GM12892 (cell line): ENCODE measurements around the gene NFIC. TPM values are rescaled to one million over a fixed set of nuclear protein-coding genes. Genes with fewer than 3 reads are reported as not detected.

ENCODE experiments used
- DNase-seq: peaks from one replicate; pipeline ENCODE4 v3.0.0; 2011; ENCODE audit not compliant: insufficient read length
- FAIRE-seq: peaks from 2 replicates; lab custom pipeline; 2011; peaks lifted over from hg19 to GRCh38; lab: Jason Lieb, UNC
- POLR2A ChIP-seq: IDR thresholded peaks from 2 replicates; pipeline ENCODE4 v1.6.1; 2011; ENCODE audit warnings: low read depth, low read length, control low read depth
- POLR2AphosphoS5 ChIP-seq: IDR thresholded peaks from 2 replicates; pipeline ENCODE4 v1.6.1; 2011; ENCODE audit warnings: low read depth, low read length, control low read depth
- TAF1 ChIP-seq: IDR thresholded peaks from 2 replicates; pipeline ENCODE4 v1.6.1; 2011; ENCODE audit warnings: low read depth, mild to moderate bottlenecking, control low read depth, low read length, borderline replicate concordance
- polyA plus RNA-seq: library from polyadenylated mRNA; unstranded; fragments of >200 nt; gene quantifications from one replicate; pipeline ENCODE4 v1.2.1, GENCODE V29; 2012; ENCODE audit warnings: missing spikeins, inconsistent platforms; ENCODE audit not compliant: missing spikeins

NFIC gene
- 3.5 TPM for polyA plus RNA-seq

GRCh38 chr19:3365836-3366752, at the start of gene NFIC:
NFIC (plus strand) TSS chr19:3366583; CDS start chr19:3366637, 54 bp downstream.
- no peak for TF ChIP-seq POLR2A
- TF ChIP-seq TAF1 = no peak
- no peak for TF ChIP-seq POLR2AphosphoS5
- FAIRE-seq (peak; percentile 38), DNase-seq (peak; percentile 64)

GRCh38 chr19:3316659-3317207, 49.6 kb upstream of the NFIC start:
- FAIRE-seq (no peak), DNase-seq (no peak)
- no peak for TF ChIP-seq TAF1
- no peak for TF ChIP-seq POLR2A
- TF ChIP-seq POLR2AphosphoS5 = no peak

GRCh38 chr19:3319643-3320353, 46.6 kb upstream of the NFIC start:
- FAIRE-seq (no peak), DNase-seq (no peak)
- TF ChIP-seq POLR2A (no peak), POLR2AphosphoS5 (no peak), TAF1 (no peak)

GRCh38 chr19:3320354-3320670, 46.1 kb upstream of the NFIC start:
- no peak for FAIRE-seq
- TF ChIP-seq POLR2AphosphoS5 = no peak
- no peak for TF ChIP-seq TAF1
- no peak for TF ChIP-seq POLR2A

GRCh38 chr19:3320853-3321252, 45.5 kb upstream of the NFIC start:
- FAIRE-seq = no peak
- TF ChIP-seq POLR2A (no peak), POLR2AphosphoS5 (no peak), TAF1 (no peak)
- DNase-seq = no peak

More at GRCh38 chr19:3320354-3320670, 46.1 kb upstream of the NFIC start:
- DNase-seq = no peak

- TF ChIP-seq TAF1 = no peak
- TF ChIP-seq POLR2AphosphoS5 = no peak
- no peak for TF ChIP-seq POLR2A
- no peak for FAIRE-seq
Measured at GRCh38 chr19:3321696-3322095, 44.7 kb upstream of the NFIC start.

GRCh38 chr19:3322199-3322978, 44.0 kb upstream of the NFIC start:
- DNase-seq (no peak), FAIRE-seq (no peak)
- TF ChIP-seq TAF1 (no peak), POLR2AphosphoS5 (no peak), POLR2A (no peak)

More at GRCh38 chr19:3321696-3322095, 44.7 kb upstream of the NFIC start:
- no peak for DNase-seq

- FAIRE-seq (no peak), DNase-seq (peak; percentile 7)
- TF ChIP-seq POLR2AphosphoS5 (no peak), TAF1 (no peak), POLR2A (no peak)
Measured at GRCh38 chr19:3323026-3323425, 43.4 kb upstream of the NFIC start.

GRCh38 chr19:3323658-3324057, 42.7 kb upstream of the NFIC start:
- peak; percentile 16 for DNase-seq
- TF ChIP-seq POLR2AphosphoS5 (no peak), TAF1 (no peak), POLR2A (no peak)
- no peak for FAIRE-seq

- FAIRE-seq (peak; percentile 65), DNase-seq (peak; percentile 48)
- TF ChIP-seq TAF1 (no peak), POLR2A (no peak), POLR2AphosphoS5 (no peak)
Measured at GRCh38 chr19:3324405-3324856, 42.0 kb upstream of the NFIC start.
